SH-SY5Y (cell line): ENCODE measurements around the gene ZNF366.

Experiments
- GATA2 ChIP-seq: IDR thresholded peaks from 2 replicates; pipeline ENCODE4 v1.6.1; 2011; ENCODE audit warnings: mild to moderate bottlenecking, low read depth, low read length
- GATA3 ChIP-seq: IDR thresholded peaks from 2 replicates; pipeline ENCODE4 v1.6.1; 2011; ENCODE audit warnings: low read depth, mild to moderate bottlenecking, low read length, moderate library complexity

Gene ZNF366

GRCh38 chr5:72494623-72495124, 12.5 kb downstream of the ZNF366 start:
- no peak for TF ChIP-seq GATA3

DNA sequence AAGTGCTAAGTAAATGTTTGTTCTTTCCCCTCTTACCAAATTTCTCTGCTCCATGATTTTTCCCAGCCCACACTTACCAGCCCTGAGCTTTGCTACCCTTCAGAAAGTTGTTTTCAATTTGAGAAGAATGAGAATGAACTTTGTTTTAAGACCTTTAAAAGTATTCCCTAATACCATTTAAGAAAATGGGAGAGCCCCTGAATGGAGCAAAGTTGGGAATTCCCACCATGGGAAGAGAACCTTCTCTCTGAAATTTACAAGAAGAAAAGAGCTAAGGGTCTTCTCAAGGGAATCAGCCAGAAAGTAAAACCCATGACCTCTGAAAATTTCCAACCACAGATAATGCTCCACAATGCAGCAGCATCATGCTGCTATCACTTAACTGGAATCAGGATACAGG, 17.7 kb downstream of the ZNF366 start:
- TF ChIP-seq GATA3, result no peak
- no peak for TF ChIP-seq GATA2

DNA sequence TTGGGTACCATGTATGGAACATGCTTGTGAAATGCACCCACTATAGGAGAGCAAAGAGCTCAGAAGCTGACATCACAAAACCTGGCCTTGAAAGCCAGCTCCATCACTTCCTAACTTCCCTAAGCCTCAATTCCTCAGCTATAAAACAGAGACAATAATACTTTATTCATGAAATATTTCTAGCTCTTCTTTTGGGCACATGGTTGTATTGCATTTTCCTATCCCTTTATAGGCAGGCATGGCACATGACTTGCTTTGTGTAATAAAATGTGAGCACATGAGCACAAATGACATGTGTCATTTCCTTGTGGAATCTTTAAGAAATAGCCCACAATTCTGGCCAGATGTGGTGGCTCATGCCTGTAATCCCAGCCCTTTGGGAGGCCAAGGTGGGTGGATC, 18.5 kb downstream of the ZNF366 start:
- TF ChIP-seq GATA3 (no peak), GATA2 (no peak)

- TF ChIP-seq GATA2 (no peak), GATA3 (no peak)
Observed at GRCh38 chr5:72487177-72487576, 20.0 kb downstream of the ZNF366 start.

DNA sequence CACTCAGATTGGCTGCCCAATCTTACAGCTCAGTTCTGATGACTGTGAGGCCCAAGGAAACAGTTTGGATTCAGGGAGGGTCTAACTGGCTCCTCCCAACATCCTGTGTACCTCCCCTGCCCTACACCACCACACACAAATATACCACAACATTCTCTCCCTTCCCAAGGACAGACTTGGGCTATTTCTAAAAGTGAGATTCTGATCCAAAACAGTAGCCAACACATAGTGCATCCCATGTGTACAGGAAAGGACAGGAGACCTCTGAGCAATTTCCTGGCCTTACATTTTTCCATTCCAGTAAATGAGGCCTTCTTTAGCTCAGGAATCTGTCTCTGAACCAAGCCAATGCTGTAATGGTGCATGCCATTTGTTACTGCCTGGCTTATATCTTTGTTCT, 20.8 kb downstream of the ZNF366 start:
- no peak for TF ChIP-seq GATA3
- no peak for TF ChIP-seq GATA2

GRCh38 chr5:72485430-72485974, 21.7 kb downstream of the ZNF366 start:
- TF ChIP-seq GATA3 (no peak), GATA2 (no peak)

- TF ChIP-seq GATA3 (no peak), GATA2 (no peak)
Observed at GRCh38 chr5:72482046-72482445, 25.2 kb downstream of the ZNF366 start.

DNA sequence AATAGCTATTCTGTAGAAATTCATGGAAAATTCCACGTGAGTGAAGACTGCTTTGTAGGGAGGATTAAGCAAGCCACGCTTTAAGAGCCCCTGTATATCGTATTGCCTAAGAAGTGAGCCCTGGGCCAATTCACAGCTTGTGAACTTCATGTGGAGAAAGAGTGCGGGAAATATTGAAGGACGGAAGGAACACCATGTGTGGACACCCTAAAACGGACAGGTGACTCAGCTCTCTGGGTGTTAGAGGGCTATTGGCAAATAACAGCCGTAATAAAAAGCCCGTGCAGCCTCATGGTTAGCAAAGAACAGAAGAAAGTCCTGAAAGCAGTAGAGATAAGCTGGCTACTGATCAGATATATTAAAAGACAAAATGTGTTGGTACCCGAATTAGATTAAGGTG, 26.4 kb downstream of the ZNF366 start:
- no peak for TF ChIP-seq GATA2

DNA sequence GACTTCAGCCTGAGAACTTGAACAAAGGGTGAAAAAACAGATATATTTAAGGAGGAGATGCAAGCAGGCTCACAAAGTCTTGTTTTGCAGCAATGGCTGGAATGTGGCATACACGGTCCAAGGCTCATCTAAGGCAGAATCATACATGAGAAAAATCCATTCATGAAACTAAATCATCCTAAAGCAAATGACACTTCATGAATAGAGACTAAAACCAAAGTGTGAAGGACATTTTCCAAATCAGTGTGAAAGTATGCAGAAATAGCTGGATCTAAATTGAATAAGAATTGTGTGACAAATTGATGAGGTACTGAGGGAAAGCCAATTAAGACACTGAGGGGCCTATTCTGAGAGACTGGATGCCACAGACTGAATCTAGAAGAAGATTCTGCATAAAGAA, 27.3 kb downstream of the ZNF366 start:
- no peak for TF ChIP-seq GATA3
- TF ChIP-seq GATA2, result no peak

DNA sequence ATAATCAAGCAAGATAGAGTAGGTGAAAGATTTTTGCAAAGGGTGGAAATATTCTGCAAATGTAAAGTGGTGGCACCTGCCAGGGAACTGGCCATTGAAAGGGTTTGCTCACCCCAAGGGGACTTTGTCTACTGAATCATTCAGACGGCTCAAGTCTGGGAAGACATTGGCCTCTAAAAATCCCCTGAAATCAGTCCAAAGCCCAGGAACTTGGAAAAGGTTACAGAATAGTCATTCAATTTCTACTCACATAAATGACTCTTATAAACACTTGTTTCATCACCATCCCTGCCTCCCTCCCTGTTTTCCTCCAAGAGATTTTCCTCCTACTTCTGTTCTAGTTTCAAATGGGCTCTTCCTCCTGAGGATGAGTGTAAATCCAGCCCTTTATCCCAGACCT, 28.5 kb downstream of the ZNF366 start:
- TF ChIP-seq GATA2, result no peak
- TF ChIP-seq GATA3, result no peak

- TF ChIP-seq GATA2 (no peak), GATA3 (no peak)
Observed at GRCh38 chr5:72478276-72478675, 28.9 kb downstream of the ZNF366 start.

DNA sequence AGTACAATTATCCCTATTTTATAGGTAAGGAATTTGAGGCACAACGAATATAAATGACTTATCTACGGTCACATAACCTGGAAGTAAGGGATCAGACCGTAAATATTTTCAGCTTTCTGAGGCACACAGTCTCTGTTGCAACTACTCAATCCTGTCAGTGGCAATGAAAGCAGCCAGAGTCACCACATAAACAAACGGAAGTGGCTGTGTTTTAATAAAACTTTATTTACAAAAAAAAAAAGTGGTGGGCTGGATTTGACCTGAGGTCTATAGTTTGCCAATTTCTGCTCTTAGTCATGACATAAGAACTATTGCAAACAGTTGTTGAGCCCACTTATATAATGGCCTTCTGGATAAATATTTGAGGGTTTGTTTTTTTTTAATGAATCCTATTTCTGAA, 29.6 kb downstream of the ZNF366 start:
- TF ChIP-seq GATA3, result no peak
- TF ChIP-seq GATA2, result no peak

- TF ChIP-seq GATA2, result no peak
- TF ChIP-seq GATA3, result no peak
Observed at GRCh38 chr5:72477176-72477575, 30.0 kb downstream of the ZNF366 start.

GRCh38 chr5:72476721-72477120, 30.5 kb downstream of the ZNF366 start:
- TF ChIP-seq GATA2 (no peak), GATA3 (no peak)

- TF ChIP-seq GATA3 (no peak), GATA2 (no peak)
Observed at GRCh38 chr5:72476275-72476674, 30.9 kb downstream of the ZNF366 start.

GRCh38 chr5:72474516-72474915, 32.7 kb downstream of the ZNF366 start:
- no peak for TF ChIP-seq GATA2
- TF ChIP-seq GATA3, result no peak

- TF ChIP-seq GATA2 (no peak), GATA3 (no peak)
Observed at GRCh38 chr5:72474046-72474500, 33.1 kb downstream of the ZNF366 start.
